Measurements from ENCODE around the gene FLT1. TPM values are rescaled to one million over a fixed set of nuclear protein-coding genes. Genes with fewer than 3 reads are reported as not detected.

FLT1 gene
- total RNA-seq, 2 experiments from 2014 or later, result 1.6 to 2.5 TPM

DNA sequence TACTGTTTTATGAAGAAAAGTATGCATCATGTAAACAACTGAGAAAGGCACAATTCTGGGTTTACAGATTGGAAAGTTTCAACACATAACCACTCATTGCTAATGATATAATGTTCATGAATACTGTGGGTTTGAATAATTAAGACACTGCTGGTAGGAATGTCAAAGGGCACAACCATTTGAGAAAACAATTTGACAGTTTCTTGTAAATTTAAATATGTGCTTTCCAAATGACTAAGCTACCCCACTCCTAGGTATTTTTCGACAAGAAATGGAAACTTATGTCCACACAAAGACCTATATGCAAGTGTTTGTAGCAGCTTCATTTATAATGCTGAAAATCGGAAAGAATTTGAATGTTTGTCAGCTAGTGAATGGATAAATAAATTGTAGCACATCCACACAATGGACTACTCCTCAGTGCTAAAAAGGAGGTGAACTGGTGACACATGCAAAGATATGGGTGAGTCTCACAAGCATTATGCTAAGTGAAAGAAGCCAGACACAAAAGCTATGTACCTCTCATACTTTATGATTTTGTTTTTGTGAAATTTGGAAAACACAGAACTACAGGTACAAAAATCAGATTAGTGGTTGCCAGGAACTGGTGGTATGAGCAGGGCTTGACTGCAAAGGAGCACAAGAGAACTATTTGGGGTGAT, 44.8 kb upstream of the FLT1 start:
- Histone ChIP-seq H3K4me2 (ENCODE audit: low read length) (no peak overlapping the region), H3K36me3 (ENCODE audit: insufficient read depth, low read length) (no peaks in the 10 kb centered on the region), H3K9me3 (ENCODE audit: low read length) (no peaks in the 10 kb centered on the region), H4K20me1 (ENCODE audit: insufficient read depth, low read length) (no peaks in the 10 kb centered on the region), H3K4me1 (ENCODE audit: insufficient read depth, low read length, poor library complexity, severe bottlenecking) (no peaks in the 10 kb centered on the region), H3K79me2 (ENCODE audit: insufficient read depth, low read depth, low read length) (no peaks in the 10 kb centered on the region), H3K27ac (ENCODE audit: low read depth, low read length, poor library complexity, severe bottlenecking) (no peak overlapping the region), H3K4me3 (ENCODE audit: low read depth, low read length, poor library complexity, severe bottlenecking) (no peak overlapping the region), H2AFZ (ENCODE audit: low read length) (no peak overlapping the region), H3K9me2 (ENCODE audit: insufficient read depth, low read length) (no peaks in the 10 kb centered on the region)
- no peak for DNase-seq (ENCODE audit: low spot score)
- no peak for TF ChIP-seq EZH2phosphoT487 (IDR thresholded peaks at IDR 0.05; ENCODE audit: borderline replicate concordance, low read depth, low read length)
- TF ChIP-seq CTCF (conservative IDR thresholded peaks at IDR 0.05; ENCODE audit: low read length), result no peak
- intact Hi-C loops (cut with micrococcal nuclease; ENCODE audit: unreplicated experiment), result no loop called here
- BruUV-seq (replicated peaks), result no TSS peak
- CTCF ChIA-PET (ENCODE audit: unreplicated experiment), result no interaction called here
- POLR2A ChIA-PET, result interaction anchor here (1.1 kb wide), 1 partner anchor 30 kb away, joined by 3 read pairs; no protein-coding TSS in a partner anchor

- Histone ChIP-seq H3K4me3 (ENCODE audit: low read depth, low read length, poor library complexity, severe bottlenecking) (no peak overlapping the region), H3K9me2 (ENCODE audit: insufficient read depth, low read length) (no peaks in the 10 kb centered on the region), H4K20me1 (ENCODE audit: insufficient read depth, low read length) (no peaks in the 10 kb centered on the region), H3K4me1 (ENCODE audit: insufficient read depth, low read length, poor library complexity, severe bottlenecking) (no peaks in the 10 kb centered on the region), H3K4me2 (ENCODE audit: low read length) (no peak overlapping the region), H3K79me2 (ENCODE audit: insufficient read depth, low read depth, low read length) (no peaks in the 10 kb centered on the region), H2AFZ (ENCODE audit: low read length) (no peak overlapping the region), H3K27ac (ENCODE audit: low read depth, low read length, poor library complexity, severe bottlenecking) (no peak overlapping the region), H3K9me3 (ENCODE audit: low read length) (no peaks in the 10 kb centered on the region), H3K36me3 (ENCODE audit: insufficient read depth, low read length) (no peaks in the 10 kb centered on the region)
- POLR2A ChIA-PET, result no interaction called here
- intact Hi-C loops (cut with micrococcal nuclease; ENCODE audit: unreplicated experiment), result no loop called here
- TF ChIP-seq EZH2phosphoT487 (IDR thresholded peaks at IDR 0.05; ENCODE audit: borderline replicate concordance, low read depth, low read length) (no peak), CTCF (conservative IDR thresholded peaks at IDR 0.05; ENCODE audit: low read length) (no peak)
- no TSS peak for BruUV-seq (replicated peaks)
- CTCF ChIA-PET (ENCODE audit: unreplicated experiment), result no interaction called here
- DNase-seq (ENCODE audit: low spot score), result no peak
Measured at GRCh38 chr13:28538932-28539331, 44.0 kb upstream of the FLT1 start.

DNA sequence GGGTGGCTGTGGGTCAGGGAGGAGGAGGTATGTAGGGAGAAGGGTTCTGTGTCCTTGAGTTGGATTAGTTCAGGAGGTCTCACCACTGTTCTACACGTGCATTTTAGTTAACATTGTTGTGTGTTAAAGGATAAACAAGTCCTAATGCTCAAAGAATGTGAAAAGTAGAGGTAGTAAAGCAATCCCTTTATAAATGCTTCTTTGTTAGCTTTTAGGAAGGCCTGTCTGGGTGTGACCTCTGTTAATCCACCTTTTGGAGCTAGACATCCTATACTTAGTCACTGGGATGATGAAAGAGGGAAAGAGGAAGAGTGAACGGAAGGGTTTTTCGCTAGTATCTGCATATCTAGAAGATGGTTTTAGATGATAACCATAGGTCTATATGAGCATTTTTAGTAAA, 42.2 kb upstream of the FLT1 start:
- Histone ChIP-seq H3K36me3 (ENCODE audit: insufficient read depth, low read length) (no peaks in the 10 kb centered on the region), H3K9me2 (ENCODE audit: insufficient read depth, low read length) (no peaks in the 10 kb centered on the region), H3K4me2 (ENCODE audit: low read length) (no peak overlapping the region), H3K79me2 (ENCODE audit: insufficient read depth, low read depth, low read length) (no peaks in the 10 kb centered on the region), H3K9me3 (ENCODE audit: low read length) (no peaks in the 10 kb centered on the region), H4K20me1 (ENCODE audit: insufficient read depth, low read length) (no peaks in the 10 kb centered on the region), H2AFZ (ENCODE audit: low read length) (no peak overlapping the region), H3K27ac (ENCODE audit: low read depth, low read length, poor library complexity, severe bottlenecking) (no peak overlapping the region), H3K4me1 (ENCODE audit: insufficient read depth, low read length, poor library complexity, severe bottlenecking) (no peaks in the 10 kb centered on the region), H3K4me3 (ENCODE audit: low read depth, low read length, poor library complexity, severe bottlenecking) (no peak overlapping the region)
- CTCF ChIA-PET (ENCODE audit: unreplicated experiment), result no interaction called here
- intact Hi-C loops (cut with micrococcal nuclease; ENCODE audit: unreplicated experiment), result no loop called here
- POLR2A ChIA-PET, result interaction anchor here (0.6 kb wide), 1 partner anchor 106 kb away, joined by 4 read pairs; no protein-coding TSS in a partner anchor
- TF ChIP-seq CTCF (conservative IDR thresholded peaks at IDR 0.05; ENCODE audit: low read length), result no peak
- TF ChIP-seq EZH2phosphoT487 (IDR thresholded peaks at IDR 0.05; ENCODE audit: borderline replicate concordance, low read depth, low read length), result no peak
- DNase-seq (ENCODE audit: low spot score), result no peak
- no TSS peak for BruUV-seq (replicated peaks)

All from OCI-LY7 (cell line).